GOT3 (cell line): Measurements from ENCODE around the gene USE1.

Source experiments
- DNase-seq: peaks from one replicate; lab custom pipeline; 2025; ENCODE audit warnings: mixed read lengths; lab: John Stamatoyannopoulos, UW

The USE1 gene

GRCh38 chr19:17259118-17259780 lies 44.1 kb downstream of the USE1 start:
- DNase-seq = no peak

DNA sequence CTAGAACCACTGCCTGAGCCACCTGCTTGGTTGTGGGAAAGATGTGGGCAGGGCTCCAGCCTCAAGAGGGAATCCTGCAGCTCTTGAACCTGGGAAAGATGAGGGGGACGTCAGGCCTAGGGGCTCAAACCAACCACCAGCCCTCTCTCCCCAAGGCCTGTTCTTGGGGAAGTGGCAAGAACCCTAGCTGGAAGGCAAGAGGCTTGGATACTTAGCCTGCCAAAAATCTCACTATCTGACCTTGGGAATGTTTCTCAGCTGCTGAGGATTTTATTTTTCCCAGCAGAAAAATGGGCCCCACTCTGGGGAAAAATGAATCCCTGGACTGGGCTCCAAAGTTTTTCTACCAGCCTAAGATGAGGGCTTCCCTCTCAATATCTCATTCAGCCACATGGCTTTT lies 44.8 kb downstream of the USE1 start:
- no peak for DNase-seq

- peak; percentile 23 for DNase-seq
Observed at GRCh38 chr19:17260842-17261325, 45.7 kb downstream of the USE1 start.

DNA sequence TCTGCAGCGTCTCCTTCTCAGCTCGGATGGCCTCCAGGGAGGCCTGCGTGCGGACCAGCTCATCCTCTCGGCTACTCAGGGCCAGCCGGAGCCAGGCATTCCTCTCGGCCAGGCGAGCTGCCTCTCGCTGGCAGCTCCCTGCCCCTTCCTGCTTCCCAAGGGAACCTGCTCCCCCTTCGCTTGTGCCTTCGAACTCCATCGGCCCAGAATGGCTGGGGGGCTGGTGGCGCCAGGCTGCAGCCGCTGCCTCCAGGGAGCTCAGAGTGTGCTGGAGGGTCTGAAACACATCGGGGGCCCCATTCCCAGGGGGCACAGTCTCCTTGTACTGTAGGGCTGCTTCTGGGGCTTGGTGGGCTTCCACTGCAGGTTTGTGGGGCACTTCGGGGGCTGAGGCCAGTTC lies 47.4 kb downstream of the USE1 start:
- no peak for DNase-seq

DNA sequence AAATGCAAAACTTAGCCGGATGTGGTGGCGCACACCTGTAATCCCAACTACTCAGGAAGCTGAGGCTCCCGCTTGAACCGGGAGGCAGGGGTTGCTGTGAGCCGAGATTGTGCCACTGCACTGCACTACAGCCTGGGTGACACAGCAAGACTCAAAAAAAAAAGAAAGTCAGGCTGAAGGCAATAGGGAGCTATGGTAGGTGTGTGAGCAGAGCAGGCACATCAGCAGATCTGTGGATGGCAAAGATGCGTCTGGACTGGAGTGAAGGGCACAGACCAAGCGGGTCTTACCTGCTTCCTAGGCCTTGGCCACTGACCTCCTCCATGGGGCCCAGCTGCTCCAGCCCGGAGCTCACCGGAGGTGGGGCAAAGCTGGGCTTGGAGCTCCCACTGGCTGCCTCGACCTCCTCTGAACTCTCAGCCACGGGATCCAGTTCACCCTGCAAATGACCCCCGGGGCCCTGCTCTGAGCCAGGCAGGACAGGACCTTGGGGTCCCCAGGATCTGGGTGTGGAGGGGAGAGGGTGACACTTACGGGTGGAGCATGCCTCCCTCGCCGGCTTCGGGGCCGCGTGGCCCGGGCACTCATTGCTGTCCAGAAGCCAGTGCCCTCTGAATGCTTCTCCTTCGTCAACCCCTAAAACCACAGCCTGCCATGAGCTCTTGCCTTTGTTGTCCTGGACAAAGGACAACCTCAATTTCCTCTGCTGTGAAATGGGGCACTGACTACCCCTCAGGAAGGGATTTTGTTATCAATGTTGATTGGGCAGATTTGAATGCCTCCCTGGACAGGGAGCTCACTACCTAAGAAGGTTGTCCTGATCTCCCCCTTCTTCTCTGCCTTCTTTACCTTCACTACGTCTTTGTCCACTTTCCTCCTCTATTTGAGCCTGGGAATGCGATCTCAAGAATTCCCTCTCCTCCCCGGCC lies 48.8 kb downstream of the USE1 start:
- DNase-seq = no peak

- DNase-seq = no peak
Observed at GRCh38 chr19:17264641-17264979, 49.5 kb downstream of the USE1 start, which contains the start of gene USHBP1. Gene USHBP1, minus strand, starts transcription at chr19:17264745. Its CDS starts 446 bp downstream, at chr19:17264299.

DNA sequence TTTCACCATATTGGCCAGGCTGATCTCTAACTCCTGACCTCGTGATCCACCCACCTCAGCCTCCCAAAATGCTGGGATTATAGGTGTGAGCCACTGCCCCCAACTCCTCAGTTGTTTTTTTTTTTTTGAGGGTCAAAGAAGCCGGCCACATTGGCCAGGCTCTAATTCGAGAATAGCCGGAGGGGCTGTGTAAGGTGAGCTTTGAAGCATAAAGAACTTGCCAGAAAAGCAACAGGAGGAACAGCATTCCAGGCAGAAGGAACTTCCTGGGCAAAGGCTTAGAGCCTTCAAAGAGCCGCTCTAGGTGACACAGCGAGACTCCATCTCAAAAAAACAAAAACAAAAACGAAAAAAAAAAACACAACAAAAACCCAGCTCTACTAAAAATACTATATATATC lies 50.9 kb downstream of the USE1 start:
- DNase-seq = no peak

DNA sequence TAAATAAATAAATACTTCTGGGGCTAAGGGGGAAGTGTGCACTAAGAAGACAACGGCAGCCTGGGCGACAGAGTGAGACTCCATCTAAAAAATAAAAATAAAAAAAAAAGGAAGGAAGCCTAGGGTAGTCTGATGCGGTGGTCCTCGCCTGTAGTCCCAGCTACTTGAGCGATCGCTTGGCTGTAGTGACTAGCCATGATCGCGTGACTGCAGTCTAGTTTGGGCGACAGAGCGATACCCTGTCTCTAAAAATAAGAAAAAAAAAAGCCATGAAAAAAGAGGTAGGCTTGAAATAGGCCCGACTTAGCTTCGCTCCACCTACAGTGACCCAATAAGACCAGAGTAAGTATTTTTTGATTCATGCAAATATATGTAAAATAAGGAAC lies 51.4 kb downstream of the USE1 start:
- no peak for DNase-seq

- peak; percentile 86 for DNase-seq
Observed at GRCh38 chr19:17266975-17267788, 52.0 kb downstream of the USE1 start, which contains the start of gene BABAM1. Gene BABAM1, plus strand, starts transcription at chr19:17267443. Its CDS starts 1,364 bp downstream, at chr19:17268807.

GRCh38 chr19:17268754-17269153 lies 53.6 kb downstream of the USE1 start:
- DNase-seq = no peak
